Caki2 (cell line): ENCODE results near the gene PRAC2. TPM values are rescaled to one million over a fixed set of nuclear protein-coding genes. Genes with fewer than 3 reads are reported as not detected.

ENCODE experiments used
- DNase-seq: peaks from one replicate; pipeline ENCODE4 v3.0.0-alpha.2; 2015; ENCODE audit warnings: low read depth
- in situ Hi-C: cut with HindIII; loops from 2 replicates; pipeline ENCODE4 v1.10.0; 2016; ENCODE audit warnings: low sequenced_read_pairs, low pct_unique_long_range_greater_than_20kb, mixed read lengths
- total RNA-seq: library from RNA; depleted of rRNA; stranded (reverse); fragments of >200 nt; shearing (Covaris generic); gene quantifications from 2 replicates; pipeline ENCODE4 v1.2.3, GENCODE V29; 2014; ENCODE audit warnings: low replicate concordance

Gene PRAC2
- total RNA-seq, 1 experiment from 2014 or later: not detected

GRCh38 chr17:48718761-48719641 is 4.0 kb upstream of the PRAC2 start:
- DNase-seq: no peak
- in situ Hi-C loops: no loop called here

- no peak for DNase-seq
- in situ Hi-C loops: no loop called here
These were observed 3.2 kb upstream of the PRAC2 start for GRCh38 chr17:48719642-48720265.

GRCh38 chr17:48720266-48721008 is 2.5 kb upstream of the PRAC2 start:
- DNase-seq: no peak
- in situ Hi-C loops: no loop called here

- in situ Hi-C loops: no loop called here
- DNase-seq: no peak
These were observed 2.0 kb upstream of the PRAC2 start for GRCh38 chr17:48721009-48721402.

GRCh38 chr17:48722201-48722907 is 631 bp upstream of the PRAC2 start, which contains the start of gene PRAC1:
TSS of gene PRAC1 (minus strand) at chr17:48722518. CDS start at chr17:48722392, 126 bp downstream.
- in situ Hi-C loops: no loop called here
- no peak for DNase-seq

GRCh38 chr17:48723423-48724250 is 652 bp downstream of the PRAC2 start:
- DNase-seq: no peak
- in situ Hi-C loops: no loop called here

GRCh38 chr17:48724251-48725003 is 1.4 kb downstream of the PRAC2 start:
- in situ Hi-C loops: no loop called here

GRCh38 chr17:48725004-48725287 is 2.0 kb downstream of the PRAC2 start:
- in situ Hi-C loops: no loop called here
- no peak for DNase-seq

More at GRCh38 chr17:48724251-48725003, 1.4 kb downstream of the PRAC2 start:
- peak; percentile 35 for DNase-seq

- in situ Hi-C loops: no loop called here
These were observed 2.5 kb downstream of the PRAC2 start for GRCh38 chr17:48725288-48726064.

GRCh38 chr17:48726114-48726915 is 3.3 kb downstream of the PRAC2 start:
- in situ Hi-C loops: no loop called here
- no peak for DNase-seq

More at GRCh38 chr17:48725288-48726064, 2.5 kb downstream of the PRAC2 start:
- DNase-seq: no peak

GRCh38 chr17:48726916-48727286 is 3.9 kb downstream of the PRAC2 start:
- in situ Hi-C loops: no loop called here

GRCh38 chr17:48727415-48728175 is 4.6 kb downstream of the PRAC2 start:
- in situ Hi-C loops: no loop called here
- no peak for DNase-seq

More at GRCh38 chr17:48726916-48727286, 3.9 kb downstream of the PRAC2 start:
- DNase-seq: no peak

GRCh38 chr17:48728232-48729231 is 5.5 kb downstream of the PRAC2 start, which contains the start of gene HOXB13:
TSS of gene HOXB13 (minus strand) at chr17:48728750. CDS start at chr17:48728593, 157 bp downstream.
- in situ Hi-C loops: no loop called here
- DNase-seq: peak; percentile 74
